Stimulated activated naive CD8-positive, alpha-beta T cell treated with anti-CD3 and anti-CD28 coated beads, Interleukin-15, Interleukin-2, amounts not matched to agents 100 U/mL and 50 U/mL, for 24 hours (primary cell): ENCODE data around the gene MACF1.

Source experiments
- ATAC-seq: fragments of 150-1000 bp; cut with Tn5 transposase; one replicate; pipeline ENCODE4 v1.10.0; 2021
- DNase-seq: peaks from one replicate; pipeline ENCODE4 v3.0.0; 2021

The MACF1 gene

GRCh38 chr1:39395357-39395831, 190.9 kb downstream of the MACF1 start:
- DNase-seq (no peak), ATAC-seq (no peak)

- DNase-seq = no peak
These were observed 192.2 kb downstream of the MACF1 start for GRCh38 chr1:39396671-39397070.

GRCh38 chr1:39397487-39397886, 193.0 kb downstream of the MACF1 start:
- no peak for ATAC-seq
- no peak for DNase-seq

More at GRCh38 chr1:39396671-39397070, 192.2 kb downstream of the MACF1 start:
- ATAC-seq = no peak

- peak; percentile 93 for ATAC-seq
These were observed 194.0 kb downstream of the MACF1 start for GRCh38 chr1:39398278-39399021.

GRCh38 chr1:39401106-39401505, 196.6 kb downstream of the MACF1 start:
- DNase-seq (no peak), ATAC-seq (no peak)

More at GRCh38 chr1:39398278-39399021, 194.0 kb downstream of the MACF1 start:
- peak; percentile 39 for DNase-seq

GRCh38 chr1:39404876-39405275, 200.4 kb downstream of the MACF1 start:
- ATAC-seq (no peak), DNase-seq (no peak)

- DNase-seq = no peak
- no peak for ATAC-seq
These were observed 200.9 kb downstream of the MACF1 start for GRCh38 chr1:39405358-39405757.

GRCh38 chr1:39406533-39407450, 202.3 kb downstream of the MACF1 start:
- DNase-seq = no peak
- no peak for ATAC-seq

GRCh38 chr1:39407510-39407895, 203.0 kb downstream of the MACF1 start:
- ATAC-seq (no peak), DNase-seq (no peak)

GRCh38 chr1:39407896-39408640, 203.6 kb downstream of the MACF1 start:
- ATAC-seq = no peak
- DNase-seq = no peak

GRCh38 chr1:39408641-39409054, 204.2 kb downstream of the MACF1 start:
- ATAC-seq (peak; percentile 87), DNase-seq (peak; percentile 85)

- ATAC-seq = peak; percentile 3
- peak; percentile 17 for DNase-seq
These were observed 204.7 kb downstream of the MACF1 start for GRCh38 chr1:39409055-39409816.

- DNase-seq (peak; percentile 55), ATAC-seq (peak; percentile 44)
These were observed 206.5 kb downstream of the MACF1 start for GRCh38 chr1:39410915-39411436.

- ATAC-seq (no peak), DNase-seq (no peak)
These were observed 207.3 kb downstream of the MACF1 start for GRCh38 chr1:39411526-39412478.

GRCh38 chr1:39412892-39413291, 208.4 kb downstream of the MACF1 start:
- ATAC-seq = no peak
- no peak for DNase-seq

- ATAC-seq (no peak), DNase-seq (no peak)
These were observed 209.5 kb downstream of the MACF1 start for GRCh38 chr1:39413902-39414528.

- ATAC-seq (no peak), DNase-seq (no peak)
These were observed 211.1 kb downstream of the MACF1 start for GRCh38 chr1:39415553-39415952.

- no peak for DNase-seq
These were observed 212.1 kb downstream of the MACF1 start for GRCh38 chr1:39416609-39417008.

GRCh38 chr1:39418236-39418635, 213.7 kb downstream of the MACF1 start:
- no peak for ATAC-seq
- DNase-seq = no peak

More at GRCh38 chr1:39416609-39417008, 212.1 kb downstream of the MACF1 start:
- no peak for ATAC-seq
